CD4-positive, alpha-beta T cell treated with Interferon gamma for 1 hour (primary cell): ENCODE data around the gene ZNF385A.
"Not testable (repeated sequence)": the region's sequence is repeated elsewhere in the genome, so short reads cannot be mapped to it uniquely, and the experiment has no call there.

Source experiments
- DNase-seq: peaks from one replicate; pipeline ENCODE4 v3.0.0-alpha.2; 2020

Gene ZNF385A

DNA sequence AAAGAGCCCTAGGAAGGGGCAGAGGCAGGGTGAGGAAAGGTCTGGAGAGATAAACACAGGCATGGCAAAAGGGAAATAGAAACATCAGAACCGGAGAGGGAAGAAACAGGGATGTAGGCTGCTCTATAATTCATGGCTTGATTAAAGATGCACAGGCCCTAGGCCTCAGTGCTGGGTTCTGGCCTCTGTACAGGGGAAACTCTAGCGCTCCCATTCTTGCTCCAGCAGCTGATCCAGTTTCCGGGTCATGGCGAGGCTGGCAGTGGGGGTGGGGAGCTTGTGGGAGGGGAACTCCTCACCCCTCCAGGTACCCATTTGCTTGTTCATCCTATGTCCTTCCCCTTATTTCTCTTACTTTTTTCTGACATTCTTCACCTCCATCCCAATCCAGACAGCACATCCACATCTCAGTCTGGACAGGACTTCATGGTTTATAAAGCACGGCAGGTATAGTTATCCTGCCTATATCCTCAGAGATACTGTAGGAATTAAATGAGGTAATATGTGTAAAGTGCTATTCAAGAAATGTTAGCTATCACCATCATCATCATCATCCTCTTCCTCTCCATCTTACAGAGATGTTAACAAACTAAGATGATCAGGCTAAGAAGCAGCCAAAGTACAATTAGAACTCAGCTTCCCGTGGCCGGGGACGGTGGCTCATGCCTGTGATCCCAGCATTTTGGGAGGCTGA, 12.3 kb downstream of the ZNF385A start:
- DNase-seq: no peak

GRCh38 chr12:54371328-54372112, 13.0 kb downstream of the ZNF385A start:
- no peak for DNase-seq

- DNase-seq: peak; percentile 37
Measured at GRCh38 chr12:54370171-54370730, 14.3 kb downstream of the ZNF385A start.

GRCh38 chr12:54369597-54370131, 14.9 kb downstream of the ZNF385A start:
- DNase-seq: no peak

GRCh38 chr12:54368709-54369596, 15.6 kb downstream of the ZNF385A start:
- DNase-seq: peak; percentile 84

GRCh38 chr12:54368025-54368708, 16.4 kb downstream of the ZNF385A start:
- no peak for DNase-seq

DNA sequence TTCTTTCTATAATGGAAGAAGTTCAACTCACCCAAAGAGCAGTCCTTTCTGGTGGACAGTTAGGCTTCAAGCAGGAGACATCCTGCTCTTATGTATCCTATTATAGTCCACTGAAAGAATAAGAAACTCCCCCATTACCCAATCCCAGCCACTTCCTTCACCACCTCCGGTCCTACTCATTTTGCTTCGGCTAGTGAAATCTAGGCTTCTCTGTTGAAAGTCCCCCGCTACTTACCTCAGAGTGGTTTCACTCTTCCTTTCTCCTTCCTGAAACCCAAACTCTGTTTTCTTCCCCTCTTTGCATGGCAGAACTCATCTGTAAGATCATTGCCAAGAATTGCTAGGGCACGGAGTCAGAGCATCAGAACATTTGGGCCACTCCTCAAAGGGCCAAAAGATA, 20.1 kb downstream of the ZNF385A start, which contains the start of gene GPR84:
TSS of gene GPR84 (minus strand) at position 74 of the 400 bp plus-strand sequence. CDS start 635 bp downstream, outside the sequence.
- DNase-seq: peak; percentile 17

GRCh38 chr12:54363618-54364017, 20.9 kb downstream of the ZNF385A start:
- no peak for DNase-seq

DNA sequence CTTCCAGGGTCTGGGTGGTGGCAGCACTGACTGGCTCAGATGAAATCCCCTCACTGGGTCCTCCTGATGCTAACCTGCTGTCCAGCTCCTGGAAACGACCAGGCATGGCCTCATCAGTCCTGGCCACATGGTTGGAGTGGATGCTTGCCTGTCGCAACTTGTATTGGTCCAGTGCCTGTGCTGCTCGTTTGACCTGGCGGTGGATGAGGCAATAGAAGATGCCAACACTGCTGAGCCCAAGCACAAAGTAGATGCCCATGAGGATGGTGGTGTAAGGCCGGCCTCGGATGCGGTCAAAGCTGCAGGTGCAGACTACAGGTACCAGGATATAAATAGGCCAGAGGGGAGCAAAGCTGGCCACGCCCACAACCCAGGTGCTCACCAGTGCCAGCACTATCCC, 21.5 kb downstream of the ZNF385A start:
- DNase-seq: no peak

DNA sequence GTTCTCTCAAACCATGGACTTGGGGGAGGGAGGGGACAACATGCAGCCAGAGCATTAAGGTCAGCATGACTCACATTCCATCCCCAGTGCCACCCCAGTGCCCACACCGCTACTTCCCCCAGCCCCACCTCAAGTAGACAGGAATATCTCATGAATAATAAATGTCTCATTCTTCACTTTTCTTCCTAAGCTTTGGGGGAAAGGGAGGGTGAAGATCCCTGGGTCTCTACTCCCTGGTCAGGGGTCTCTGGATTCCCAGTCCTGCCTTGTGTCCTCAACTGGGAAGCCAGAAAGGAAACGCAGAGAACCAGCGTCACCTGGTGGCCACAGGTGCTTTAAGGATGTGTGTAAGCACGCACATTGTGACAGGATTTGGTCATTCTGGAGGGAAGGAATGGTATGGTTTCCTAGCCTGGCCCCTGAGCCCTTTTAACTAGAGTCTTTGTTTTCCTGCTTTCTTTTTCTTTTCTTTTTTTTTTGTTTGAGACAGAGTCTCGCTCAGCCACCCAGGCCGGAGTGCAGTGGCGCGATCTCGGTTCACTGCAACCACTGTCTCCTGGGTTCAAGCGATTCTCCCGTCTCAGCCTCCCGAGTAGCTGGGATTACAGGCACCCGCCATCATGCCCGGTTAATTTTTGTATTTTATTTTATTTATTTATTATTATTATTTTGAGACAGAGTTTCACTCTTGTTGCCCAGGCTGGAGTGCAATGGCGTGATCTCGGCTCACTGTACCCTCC, 23.6 kb downstream of the ZNF385A start:
- peak; percentile 28 for DNase-seq

DNA sequence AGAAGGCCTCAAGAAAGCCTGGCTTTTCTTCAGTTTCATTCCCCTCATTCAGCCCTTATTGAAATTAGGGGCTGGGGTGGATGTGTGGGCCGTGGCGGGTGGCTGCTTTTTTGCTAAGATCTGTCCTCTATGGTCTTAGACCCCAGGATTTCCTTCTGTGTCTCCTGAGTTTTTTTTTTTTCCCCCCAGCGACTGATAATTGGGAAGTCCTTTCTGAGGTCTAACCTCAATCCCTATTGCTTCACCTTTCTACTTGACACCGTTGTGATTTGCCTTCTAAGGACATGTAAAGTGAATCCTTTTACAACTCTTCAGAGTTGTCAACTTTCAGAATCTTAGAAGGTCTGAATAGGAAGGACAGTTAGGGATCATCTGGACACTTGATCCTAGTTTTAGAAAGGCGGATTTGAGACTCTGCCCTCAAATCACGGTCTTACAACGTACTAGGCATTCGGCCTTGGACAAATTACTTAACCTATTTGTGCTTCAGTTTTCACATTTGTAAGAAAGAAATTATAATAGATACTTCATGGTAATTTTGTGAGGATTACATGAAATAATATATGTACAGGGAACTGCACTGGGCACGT, 24.7 kb downstream of the ZNF385A start:
- no peak for DNase-seq

GRCh38 chr12:54358945-54359761, 25.4 kb downstream of the ZNF385A start:
- peak; percentile 97 for DNase-seq

- no peak for DNase-seq
Measured at GRCh38 chr12:54358191-54358944, 26.2 kb downstream of the ZNF385A start.

- DNase-seq: no peak
Measured at GRCh38 chr12:54357506-54358190, 26.9 kb downstream of the ZNF385A start.

GRCh38 chr12:54356951-54357356, 27.6 kb downstream of the ZNF385A start:
- no peak for DNase-seq

DNA sequence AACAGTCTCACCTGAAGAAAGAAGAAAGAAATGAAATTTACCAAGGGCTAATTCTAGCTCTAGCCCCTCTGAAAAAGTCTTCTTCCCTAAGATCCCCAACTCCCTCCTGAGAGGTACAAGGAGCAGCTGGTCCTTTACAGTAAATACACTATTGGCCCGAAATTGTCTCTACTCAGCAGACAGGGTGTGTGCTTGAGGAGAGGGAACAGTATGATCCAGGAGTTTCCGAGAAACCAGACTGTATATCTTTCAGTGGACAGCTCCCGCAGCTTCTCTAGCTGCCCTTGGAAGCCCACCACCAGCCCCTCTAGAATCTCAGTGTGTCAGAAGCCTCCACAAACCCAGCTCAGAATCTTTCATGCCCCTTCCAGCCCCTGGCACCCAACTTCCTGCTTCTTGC, 28.3 kb downstream of the ZNF385A start:
- DNase-seq: no peak

- DNase-seq: no peak
Measured at GRCh38 chr12:54355104-54355815, 29.3 kb downstream of the ZNF385A start.

- not testable (repeated sequence) for DNase-seq
Measured at GRCh38 chr12:54354271-54354670, 30.3 kb downstream of the ZNF385A start.
